ENCODE measurements around the gene SFMBT1.

- TF ChIP-seq CTCF (IDR thresholded peaks at IDR 0.05; ENCODE audit: low read length) (no peak), EZH2 (IDR thresholded peaks at IDR 0.05; ENCODE audit: borderline replicate concordance, low read length) (no peak)
These were observed 151.1 kb downstream of the SFMBT1 start for GRCh38 chr3:52894756-52895155.
